Activated CD8-positive, alpha-beta memory T cell treated with anti-CD3 and anti-CD28 coated beads for 36 hours (primary cell): ENCODE measurements around the gene ARHGAP26. TPM values are rescaled to one million over a fixed set of nuclear protein-coding genes. Genes with fewer than 3 reads are reported as not detected.
"Not testable (repeated sequence)": the region's sequence is repeated elsewhere in the genome, so short reads cannot be mapped to it uniquely, and the experiment has no call there.

Experiments
- CTCF ChIA-PET: fragments of 350-600 bp; sonication (Branson Sonifier 250); formaldehyde crosslinking; loops from one replicate; lab custom pipeline; 2021; ENCODE audit warnings: antibody characterized with exemption; lab: Charles Lee
- POLR2A ChIA-PET: fragments of 350-600 bp; sonication (Branson Sonifier 250); formaldehyde crosslinking; loops from one replicate; lab custom pipeline; 2021; ENCODE audit warnings: antibody characterized with exemption; lab: Charles Lee
- total RNA-seq, 2 experiments: library from RNA; stranded (reverse); gene quantifications; one replicate each; pipeline ENCODE4 v1.2.3, GENCODE V29; 2021

ARHGAP26 gene
- total RNA-seq, 2 experiments from 2014 or later = 15.6 to 15.7 TPM

DNA sequence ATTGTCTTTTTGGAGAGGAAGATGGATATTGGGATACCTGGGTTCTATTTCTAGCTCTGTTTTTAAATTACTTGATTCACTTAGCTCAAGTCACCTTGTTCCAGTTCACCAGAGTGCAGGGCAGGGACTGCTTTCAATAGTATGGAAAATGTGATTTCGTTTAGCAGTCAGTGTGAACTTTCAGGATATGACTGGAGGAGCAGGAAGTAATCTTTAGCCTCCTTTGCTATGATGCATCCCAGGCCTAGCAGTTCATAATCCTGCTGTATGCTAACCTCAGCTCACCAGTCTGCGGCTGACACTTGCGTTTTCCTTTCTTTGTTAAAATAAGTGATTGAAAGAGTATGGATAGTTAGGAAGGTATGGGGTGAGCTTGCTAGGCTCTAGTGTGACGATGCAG, 169.7 kb downstream of the ARHGAP26 start:
- ChIA-PET CTCF (no interaction called here), POLR2A (no interaction called here)

DNA sequence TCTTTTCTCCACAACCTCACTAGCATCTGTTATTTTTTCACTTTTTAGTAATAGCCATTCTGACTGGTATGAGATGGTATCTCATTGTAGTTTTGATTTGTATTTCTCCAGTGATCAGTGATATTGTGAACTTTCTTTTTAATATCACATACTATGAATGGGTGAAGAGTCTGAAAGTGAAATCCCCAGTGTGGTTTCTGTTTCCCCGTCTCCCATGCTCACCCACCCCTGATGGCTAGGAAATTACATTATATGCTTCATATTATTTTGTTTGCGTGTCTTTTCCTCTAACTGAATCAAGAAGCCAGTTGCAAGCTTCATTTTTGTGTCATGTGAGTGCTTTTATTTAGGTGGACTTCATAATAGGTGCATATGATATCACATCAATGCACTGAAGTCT, 171.1 kb downstream of the ARHGAP26 start:
- ChIA-PET CTCF (no interaction called here), POLR2A (no interaction called here)

DNA sequence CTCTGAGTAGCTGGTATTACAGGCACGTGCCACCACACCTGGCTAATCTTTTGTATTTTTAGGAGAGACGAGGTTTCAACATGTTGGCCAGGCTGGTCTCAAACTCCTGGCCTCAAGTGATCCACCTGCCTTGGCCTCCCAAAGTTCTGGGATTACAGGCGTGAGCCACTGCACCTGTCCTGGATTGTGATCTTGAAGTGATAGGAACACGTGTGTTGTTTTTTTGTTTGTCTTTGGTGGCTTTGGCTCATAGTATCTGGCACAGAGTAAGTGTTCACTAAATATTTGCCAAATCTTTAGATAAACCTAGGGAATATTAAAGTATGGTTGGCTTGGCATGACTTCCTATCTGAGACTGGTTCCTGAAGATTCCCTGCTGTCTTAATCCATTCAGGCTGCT, 172.7 kb downstream of the ARHGAP26 start:
- ChIA-PET CTCF (no interaction called here), POLR2A (no interaction called here)

DNA sequence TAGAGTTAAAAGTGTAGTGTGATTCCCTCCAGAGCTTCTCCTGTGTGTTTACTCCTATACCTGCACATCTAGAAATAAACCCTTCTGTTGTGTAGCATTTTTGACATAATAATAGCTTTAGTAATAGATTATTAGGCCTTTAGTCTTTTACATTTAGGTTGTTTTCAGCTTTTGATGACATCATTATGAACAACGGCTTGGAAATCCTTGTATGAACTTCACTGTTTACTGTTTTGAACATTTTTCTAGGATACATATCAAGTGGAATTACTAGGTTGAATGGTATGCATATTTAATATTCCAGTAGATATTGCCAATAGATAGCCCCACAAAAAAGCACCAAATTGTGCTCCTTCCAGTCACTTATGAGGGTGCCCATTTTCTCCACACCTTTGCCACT, 174.0 kb downstream of the ARHGAP26 start:
- CTCF ChIA-PET = no interaction called here
- POLR2A ChIA-PET = no interaction called here

DNA sequence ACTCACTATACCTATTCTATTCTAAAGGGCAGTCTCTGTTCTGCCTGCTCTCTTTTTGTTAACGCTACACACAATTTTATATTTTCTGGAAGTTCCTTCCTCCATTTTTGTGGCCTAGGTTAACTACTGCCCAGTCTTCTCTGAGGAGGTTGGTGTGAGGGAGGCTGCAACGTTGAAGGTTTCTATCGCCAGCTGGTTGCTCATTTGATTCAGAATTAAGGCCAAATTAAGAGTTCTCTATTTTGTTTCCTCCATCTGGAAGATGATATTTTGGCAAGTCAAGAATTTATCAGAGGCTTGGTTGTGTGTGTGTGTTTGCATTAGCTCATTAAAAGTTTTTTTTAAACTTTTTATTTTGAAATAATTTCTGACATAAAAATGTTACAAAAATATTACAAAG, 175.1 kb downstream of the ARHGAP26 start:
- POLR2A ChIA-PET = no interaction called here
- CTCF ChIA-PET = no interaction called here

DNA sequence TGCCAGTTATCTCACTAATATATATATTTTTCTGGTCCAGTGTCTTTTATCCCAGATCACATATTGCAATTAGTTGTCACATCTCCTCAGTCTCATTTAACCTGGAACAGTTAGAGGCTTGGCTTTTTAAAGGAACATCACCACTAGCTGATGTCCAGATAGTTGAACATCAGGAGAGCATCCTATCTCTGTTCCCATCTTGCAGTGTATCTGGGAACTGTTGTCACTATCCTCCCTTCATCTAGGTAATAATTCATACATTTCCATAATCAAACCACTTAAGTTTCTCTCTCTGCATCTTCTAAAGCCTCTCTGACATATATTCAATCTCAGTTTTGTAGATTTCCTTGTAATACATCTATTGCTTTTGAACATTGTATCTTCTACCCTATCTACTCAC, 175.7 kb downstream of the ARHGAP26 start:
- ChIA-PET CTCF (no interaction called here), POLR2A (no interaction called here)

DNA sequence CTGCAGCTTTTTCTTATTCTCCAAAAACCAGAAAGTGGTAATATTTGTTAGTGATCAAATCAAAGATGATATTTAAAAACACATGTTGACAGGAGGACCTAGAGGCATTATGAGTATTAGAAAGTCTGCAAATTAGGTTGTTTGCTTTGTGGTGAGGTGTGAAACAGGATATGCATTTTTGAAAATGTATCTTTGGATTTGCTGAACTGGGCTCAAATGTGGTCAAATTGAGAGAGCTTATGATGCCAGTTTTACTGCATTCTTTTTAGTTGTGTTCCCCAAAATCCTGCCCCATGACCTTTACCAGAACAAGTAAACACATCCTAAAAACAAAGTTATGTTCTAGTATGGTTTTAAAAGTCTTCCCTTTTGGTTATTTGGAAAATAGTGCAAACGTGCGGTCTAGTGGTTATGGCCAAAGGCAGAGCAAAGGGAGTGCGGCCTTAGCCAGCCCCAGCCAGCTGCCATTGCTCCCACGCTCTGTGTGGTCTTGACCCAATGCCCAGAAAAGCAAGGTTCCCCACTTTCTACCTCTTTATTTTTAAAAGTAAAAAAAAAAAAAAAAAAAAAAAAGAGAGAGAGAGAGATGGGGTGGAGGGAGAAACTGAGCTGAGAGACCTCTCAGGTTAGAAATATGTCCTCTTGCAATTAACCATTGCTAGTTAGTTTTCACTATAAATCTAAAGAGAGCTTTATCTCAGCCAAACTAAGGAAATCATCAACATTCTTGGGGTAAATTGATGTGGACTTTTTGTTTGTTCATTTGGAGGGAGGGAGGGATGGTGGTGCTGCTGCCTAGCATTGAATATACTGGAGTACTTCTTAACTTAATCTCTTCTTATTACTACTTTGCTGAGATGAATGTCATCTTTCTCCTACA, 176.6 kb downstream of the ARHGAP26 start:
- CTCF ChIA-PET = no interaction called here
- POLR2A ChIA-PET = interaction anchor here (0.7 kb wide), 1 partner anchor 79 kb away, joined by 13 read pairs; no protein-coding TSS in a partner anchor

DNA sequence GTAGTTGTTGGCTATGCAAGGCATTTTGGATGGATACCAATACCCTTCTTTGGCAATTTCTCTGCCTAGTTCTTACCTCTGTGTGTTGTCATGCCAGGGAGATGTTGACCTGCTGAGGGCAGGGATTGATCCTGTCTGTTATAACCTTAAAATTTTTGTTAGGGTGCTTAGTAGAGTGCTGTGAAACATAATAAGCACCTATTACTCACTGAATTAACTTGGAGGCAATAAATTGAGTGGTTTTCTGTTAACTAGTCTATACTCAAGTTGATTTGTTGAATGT, 177.2 kb downstream of the ARHGAP26 start:
- ChIA-PET CTCF (no interaction called here), POLR2A (no interaction called here)

DNA sequence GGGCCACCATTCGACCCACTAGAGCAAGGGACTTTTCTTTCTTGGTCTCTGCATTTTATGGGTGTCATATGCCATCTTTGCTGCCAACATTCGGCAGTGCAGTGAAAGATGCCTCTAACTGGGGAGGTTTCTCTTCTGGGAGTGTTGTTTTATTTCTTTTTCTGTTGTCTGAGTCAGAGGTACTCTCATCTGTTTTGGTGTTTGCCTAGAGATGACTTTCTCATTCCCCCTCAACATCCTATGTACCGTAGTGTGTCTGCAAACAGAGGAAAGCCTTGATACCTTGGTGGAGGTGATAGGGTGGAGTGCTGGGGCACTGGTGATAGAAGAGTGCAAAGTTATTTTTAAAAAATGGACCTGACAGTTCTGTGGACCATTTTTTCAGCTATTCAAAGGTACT, 182.1 kb downstream of the ARHGAP26 start:
- ChIA-PET POLR2A (no interaction called here), CTCF (no interaction called here)

DNA sequence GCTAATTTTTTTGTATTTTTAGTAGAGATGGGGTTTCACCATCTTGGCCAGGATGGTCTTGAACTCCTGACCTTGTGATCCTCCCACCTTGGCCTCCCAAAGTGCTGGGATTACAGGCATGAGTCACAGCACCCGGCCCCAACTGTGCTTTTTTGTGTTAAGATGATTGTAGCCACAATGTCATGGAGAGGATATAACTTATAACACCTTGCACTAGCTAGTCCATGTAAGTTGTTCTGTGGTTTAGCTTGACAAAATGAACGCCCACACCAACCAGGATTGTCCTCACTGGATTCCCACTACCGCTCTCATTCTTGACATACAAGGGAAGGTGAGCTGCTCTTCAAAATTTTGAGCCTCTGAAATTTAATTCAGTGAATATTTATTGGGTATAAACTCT, 182.7 kb downstream of the ARHGAP26 start:
- POLR2A ChIA-PET, CTCF ChIA-PET: not testable (repeated sequence)

DNA sequence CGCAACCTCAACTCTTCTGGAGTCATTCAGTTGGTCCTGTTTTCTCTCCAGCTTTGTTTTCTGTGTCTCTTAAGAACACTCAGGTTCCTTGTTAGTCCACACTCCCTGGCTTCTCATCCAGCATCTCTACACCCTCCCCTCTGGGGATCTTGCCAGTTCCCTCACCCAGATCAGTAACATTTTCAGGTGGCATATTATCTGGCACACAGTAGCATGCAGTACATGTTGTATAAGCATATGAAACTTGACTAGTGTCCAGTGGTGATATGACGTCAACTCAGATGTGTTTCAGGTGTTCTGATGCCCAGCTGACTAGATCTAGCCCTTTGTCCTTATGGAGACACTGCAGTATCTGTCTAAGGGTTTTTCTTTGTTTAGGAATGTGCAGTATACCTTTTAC, 184.3 kb downstream of the ARHGAP26 start:
- ChIA-PET POLR2A (no interaction called here), CTCF (no interaction called here)

DNA sequence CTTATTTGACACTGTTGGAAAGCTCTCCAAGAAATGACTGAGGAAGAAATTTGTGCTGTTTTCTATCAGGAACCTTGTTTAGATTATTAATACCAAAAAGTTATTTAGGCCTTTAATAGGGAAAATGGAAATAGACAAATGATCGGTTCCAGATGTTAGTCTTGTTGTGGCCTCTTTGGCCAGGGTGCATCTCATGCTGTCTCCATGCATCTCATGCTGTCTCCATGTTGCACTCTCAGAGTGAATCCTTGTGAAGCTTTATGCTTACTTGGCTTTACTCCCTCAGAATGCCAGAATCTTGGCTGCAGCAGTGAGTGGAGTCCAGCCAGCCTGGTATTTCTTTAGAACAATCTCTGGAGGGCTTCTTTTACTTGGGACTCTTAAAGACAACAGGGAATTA, 185.5 kb downstream of the ARHGAP26 start:
- POLR2A ChIA-PET = no interaction called here
- CTCF ChIA-PET = no interaction called here

DNA sequence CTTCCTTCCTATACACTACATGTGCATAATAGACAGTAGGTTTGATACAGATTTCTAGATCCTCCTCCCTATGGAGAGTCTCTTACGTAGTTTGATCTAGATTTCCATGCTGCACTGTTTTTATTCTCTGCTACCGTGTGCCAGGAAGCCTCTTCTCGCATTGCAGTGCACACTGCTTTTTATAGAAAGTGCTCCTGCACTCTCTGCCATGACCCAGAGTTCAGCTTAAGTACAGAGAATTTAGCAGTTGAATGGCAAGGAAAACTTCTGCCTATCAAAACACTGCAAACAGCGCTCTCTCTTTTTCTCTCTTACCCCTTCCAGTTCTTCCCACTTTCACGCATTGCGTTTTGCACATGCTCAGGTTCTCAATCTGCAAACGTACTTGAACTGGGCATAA, 187.4 kb downstream of the ARHGAP26 start:
- ChIA-PET POLR2A (no interaction called here), CTCF (no interaction called here)

DNA sequence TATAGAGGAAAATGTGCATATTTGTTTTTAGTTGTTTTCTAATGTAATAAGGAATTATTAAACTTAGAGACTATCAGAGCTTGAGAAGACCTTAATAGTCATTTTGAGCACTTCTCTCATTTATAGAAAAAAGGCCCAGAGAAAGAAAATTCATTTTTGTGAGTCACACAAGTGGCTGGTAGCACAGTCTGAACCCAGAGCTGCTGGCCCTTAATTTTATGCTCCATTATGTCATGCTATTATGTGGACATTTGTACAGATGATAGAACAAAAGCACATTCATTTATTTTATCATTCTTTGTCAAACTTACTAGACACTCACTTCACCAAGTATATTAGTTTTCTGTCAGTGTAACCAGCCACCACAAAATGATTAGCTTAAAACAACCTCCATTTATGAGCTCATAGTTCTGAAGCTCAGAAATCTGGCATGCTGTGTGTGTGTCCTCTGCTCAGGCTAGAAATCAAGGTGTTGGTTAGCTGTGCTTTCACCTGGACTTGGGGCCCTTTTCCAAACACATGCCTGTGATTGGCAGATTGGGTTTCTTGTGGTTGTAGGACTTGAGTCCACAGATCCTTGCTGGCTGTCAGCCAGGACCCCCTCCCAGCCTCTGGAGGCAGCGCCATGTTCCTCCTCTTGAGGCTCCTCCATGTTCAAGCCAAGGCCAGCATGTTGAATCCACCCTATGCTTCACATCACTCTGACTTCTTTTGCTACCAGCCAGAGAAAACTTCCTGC, 188.9 kb downstream of the ARHGAP26 start:
- CTCF ChIA-PET = interaction anchor here (0.6 to 0.8 kb wide), 2 partner anchors 866 to 995 kb away, joined by 3 read pairs; no protein-coding TSS in a partner anchor
- POLR2A ChIA-PET = no interaction called here

DNA sequence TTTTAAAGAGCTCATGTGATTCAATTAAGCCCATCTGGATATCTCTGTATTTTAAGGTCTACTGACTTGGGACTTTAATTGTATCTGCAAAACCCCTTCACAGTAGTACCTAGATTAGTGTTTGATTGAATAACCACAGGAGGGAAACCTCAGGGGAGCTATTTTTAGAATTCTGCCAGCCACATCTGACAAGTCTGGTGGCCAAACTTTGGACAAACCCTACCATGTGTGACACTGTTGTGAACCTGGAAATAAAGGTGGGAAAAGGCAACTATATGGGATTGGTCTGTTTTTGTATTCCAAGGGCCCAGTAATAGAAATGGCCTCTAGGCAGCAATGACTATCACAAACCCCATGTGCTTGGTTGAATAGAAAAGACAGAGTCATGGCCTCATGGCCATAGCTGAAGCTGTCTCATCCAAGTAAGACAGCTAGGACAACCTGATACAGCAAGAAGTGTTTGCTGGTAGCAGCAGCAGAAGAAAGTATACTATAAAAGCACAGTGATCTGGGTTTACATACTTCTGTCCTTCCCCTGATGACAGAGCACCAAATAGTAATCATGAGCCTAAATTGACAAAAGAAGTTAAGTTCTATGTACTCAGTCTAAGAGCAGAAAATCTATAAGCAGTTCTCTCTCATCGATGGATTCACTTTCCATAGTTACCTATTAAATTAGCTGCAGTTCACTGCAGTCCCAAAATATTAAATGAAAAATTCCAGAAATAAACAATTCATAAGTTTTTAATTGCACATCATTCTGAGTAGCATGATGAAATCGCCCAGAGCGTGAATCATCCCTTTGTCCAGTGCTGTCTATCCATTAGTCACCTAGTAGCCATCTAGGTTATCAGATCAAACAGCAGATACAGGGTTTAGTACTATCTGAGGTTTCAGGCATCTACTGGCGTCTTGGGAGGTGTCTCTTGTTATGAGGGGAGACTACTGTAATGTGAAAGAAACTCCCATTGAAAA, 189.8 kb downstream of the ARHGAP26 start:
- POLR2A ChIA-PET = no interaction called here
- CTCF ChIA-PET = interaction anchor here (0.8 kb wide), 1 partner anchor 865 kb away, joined by 3 read pairs; no protein-coding TSS in a partner anchor

DNA sequence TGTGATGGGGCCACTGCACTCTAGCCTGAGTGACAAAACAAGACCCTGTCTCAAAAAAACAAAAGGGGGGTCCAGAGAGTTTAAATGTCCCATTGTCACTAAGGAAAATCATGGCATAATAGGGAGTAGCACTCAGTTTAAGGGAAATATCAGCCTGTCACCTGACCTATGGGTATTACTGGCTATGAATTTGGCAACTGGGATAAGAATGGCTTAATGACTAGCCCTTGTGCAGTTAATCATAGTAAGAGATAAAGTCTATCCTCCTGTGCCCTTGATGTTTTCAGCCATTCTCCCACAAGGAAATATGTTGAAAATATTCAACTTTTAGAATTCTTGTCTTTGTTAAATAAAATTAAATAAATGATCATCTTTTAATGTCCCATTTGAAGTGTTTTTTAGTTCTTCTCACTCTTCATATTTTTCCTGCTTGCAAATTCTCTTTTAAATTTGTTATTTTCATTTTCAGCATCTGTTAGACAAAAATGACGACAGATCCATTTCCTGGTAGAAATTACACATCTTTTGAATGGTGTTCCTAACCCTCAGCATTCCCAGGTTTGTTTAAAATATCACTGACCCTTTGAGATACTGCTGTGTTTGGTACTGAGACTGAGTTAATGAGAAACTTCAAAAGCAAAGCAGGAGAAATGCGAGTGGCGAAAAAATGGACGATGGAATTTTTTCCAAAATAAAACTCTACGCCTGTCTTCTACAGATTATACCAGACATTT, 191.4 kb downstream of the ARHGAP26 start:
- POLR2A ChIA-PET = no interaction called here
- CTCF ChIA-PET = no interaction called here

DNA sequence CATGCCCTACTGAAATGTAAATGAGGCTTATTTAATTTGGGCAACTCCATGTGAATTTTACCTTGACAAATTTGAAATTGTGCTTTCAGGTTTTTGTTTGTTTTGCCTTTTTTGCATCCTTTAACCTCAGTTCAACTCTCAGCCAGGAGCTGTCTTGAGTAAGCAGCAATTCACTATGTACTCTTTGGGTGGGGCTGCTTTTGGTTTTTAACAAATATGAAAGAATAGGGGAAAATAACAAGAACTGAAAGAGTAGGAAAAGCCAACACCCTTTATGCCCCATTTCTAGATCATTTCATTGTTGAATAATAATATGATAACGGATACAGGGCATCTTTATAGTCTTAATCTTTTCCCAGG, 192.0 kb downstream of the ARHGAP26 start:
- CTCF ChIA-PET = no interaction called here
- POLR2A ChIA-PET = no interaction called here

DNA sequence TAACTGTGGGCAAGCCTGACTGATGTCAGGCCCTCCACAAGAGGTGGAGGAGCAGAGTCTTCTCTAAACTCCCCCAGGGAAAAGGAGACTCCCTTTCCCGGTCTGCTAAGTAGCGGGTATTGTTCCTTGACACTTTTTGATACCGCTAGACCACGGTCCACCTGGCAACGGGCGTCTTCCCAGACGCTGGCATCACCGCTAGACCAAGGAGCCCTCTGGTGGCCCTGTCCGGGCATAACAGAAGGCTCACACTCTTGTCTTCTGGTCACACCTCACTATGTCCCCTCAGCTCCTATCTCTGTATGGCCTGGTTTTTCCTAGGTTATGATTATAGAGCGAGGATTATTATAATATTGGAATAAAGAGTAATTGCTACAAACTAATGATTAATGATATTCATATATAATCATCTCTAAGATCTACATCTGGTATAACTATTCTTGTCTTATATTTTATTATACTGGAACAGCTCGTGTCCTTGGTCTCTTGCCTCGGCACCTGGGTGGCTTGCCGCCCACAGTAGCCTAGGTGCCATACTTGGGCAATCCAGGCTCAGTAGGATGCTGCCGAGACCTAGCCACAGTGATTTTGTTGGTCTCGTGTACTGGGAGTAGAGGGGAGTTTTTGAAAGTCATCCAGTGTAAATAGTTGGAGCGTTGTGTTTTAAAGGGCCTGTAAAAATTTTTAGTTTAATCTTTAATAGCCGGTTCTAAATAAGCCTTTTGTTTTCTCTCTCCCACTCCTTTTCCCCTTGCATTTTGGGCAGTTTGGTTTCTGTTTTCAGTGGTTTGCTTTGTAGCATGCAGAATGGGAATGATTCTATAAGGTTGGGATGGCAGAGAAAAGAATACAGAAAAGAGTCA, 195.3 kb downstream of the ARHGAP26 start:
- POLR2A ChIA-PET, CTCF ChIA-PET: not testable (repeated sequence)

DNA sequence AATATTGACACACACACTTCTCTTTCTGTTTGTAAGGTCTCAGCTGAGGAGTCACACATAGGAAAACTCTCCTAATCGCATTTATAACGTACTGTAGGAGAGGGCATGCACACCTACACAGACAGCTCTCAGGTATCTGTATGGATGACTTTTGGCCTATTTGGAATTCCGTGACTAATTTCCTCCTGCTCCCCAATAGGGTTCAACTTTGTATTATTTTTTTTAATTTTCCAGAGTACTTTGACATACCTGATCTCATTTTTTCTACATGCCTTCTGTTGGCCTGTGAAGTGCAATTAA, 195.9 kb downstream of the ARHGAP26 start:
- POLR2A ChIA-PET = no interaction called here
- CTCF ChIA-PET = no interaction called here
